ENCODE data around the gene TAF11L11. TPM values are rescaled to one million over a fixed set of nuclear protein-coding genes. Genes with fewer than 3 reads are reported as not detected.

TAF11L11 gene
- total and polyA plus RNA-seq, 2 experiments from 2014 or later, result not detected

Small RNA genes lying within 50 kb of the gene (small RNA-seq; reads per million reads assigned to genes)
- gene AC233724.1 (ENCODE audit: low read depth, low replicate concordance) (not detected), gene AC233724.2 (ENCODE audit: low read depth, low replicate concordance) (not detected), gene AC233724.3 (ENCODE audit: low read depth, low replicate concordance) (not detected), gene AC233724.4 (ENCODE audit: low read depth, low replicate concordance) (not detected), gene AC233724.6 (ENCODE audit: low read depth, low replicate concordance) (not detected), gene AC233724.7 (ENCODE audit: low read depth, low replicate concordance) (not detected)

Other genes with a start within 250 kb of the TAF11L11 start
- not detected in 2 replicates for gene TAF11L2, start 106.0 kb upstream of the TAF11L11 start, total RNA-seq (2014; rRNA removed; shearing (Covaris generic))
- not detected in 2 replicates for gene TAF11L2, start 106.0 kb upstream of the TAF11L11 start, polyA plus RNA-seq (2016; fragmentation: Nextera tagmentation; extraction: Ambion mirVana)
- gene TAF11L3, start 85.8 kb upstream of the TAF11L11 start, total RNA-seq (2014; rRNA removed; shearing (Covaris generic)), result not detected in 2 replicates
- not detected in 2 replicates for gene TAF11L3, start 85.8 kb upstream of the TAF11L11 start, polyA plus RNA-seq (2016; fragmentation: Nextera tagmentation; extraction: Ambion mirVana)
- not detected in 2 replicates for gene TAF11L4, start 82.4 kb upstream of the TAF11L11 start, total RNA-seq (2014; rRNA removed; shearing (Covaris generic))
- not detected in 2 replicates for gene TAF11L4, start 82.4 kb upstream of the TAF11L11 start, polyA plus RNA-seq (2016; fragmentation: Nextera tagmentation; extraction: Ambion mirVana)
- gene TAF11L5, start 78.9 kb upstream of the TAF11L11 start, total RNA-seq (2014; rRNA removed; shearing (Covaris generic)), result not detected in 2 replicates
- not detected in 2 replicates for gene TAF11L5, start 78.9 kb upstream of the TAF11L11 start, polyA plus RNA-seq (2016; fragmentation: Nextera tagmentation; extraction: Ambion mirVana)
- not detected in 2 replicates for gene TAF11L6, start 75.5 kb upstream of the TAF11L11 start, total RNA-seq (2014; rRNA removed; shearing (Covaris generic))
- gene TAF11L6, start 75.5 kb upstream of the TAF11L11 start, polyA plus RNA-seq (2016; fragmentation: Nextera tagmentation; extraction: Ambion mirVana), result not detected in 2 replicates
- not detected in 2 replicates for gene TAF11L7, start 18.4 kb upstream of the TAF11L11 start, total RNA-seq (2014; rRNA removed; shearing (Covaris generic))
- not detected in 2 replicates for gene TAF11L7, start 18.4 kb upstream of the TAF11L11 start, polyA plus RNA-seq (2016; fragmentation: Nextera tagmentation; extraction: Ambion mirVana)
- gene TAF11L8, start 13.2 kb upstream of the TAF11L11 start, total RNA-seq (2014; rRNA removed; shearing (Covaris generic)), result not detected in 2 replicates
- gene TAF11L8, start 13.2 kb upstream of the TAF11L11 start, polyA plus RNA-seq (2016; fragmentation: Nextera tagmentation; extraction: Ambion mirVana), result not detected in 2 replicates
- not detected in 2 replicates for gene TAF11L9, start 9.8 kb upstream of the TAF11L11 start, total RNA-seq (2014; rRNA removed; shearing (Covaris generic))
- not detected in 2 replicates for gene TAF11L9, start 9.8 kb upstream of the TAF11L11 start, polyA plus RNA-seq (2016; fragmentation: Nextera tagmentation; extraction: Ambion mirVana)
- not detected in 2 replicates for gene TAF11L10, start 6.4 kb upstream of the TAF11L11 start, total RNA-seq (2014; rRNA removed; shearing (Covaris generic))
- gene TAF11L10, start 6.4 kb upstream of the TAF11L11 start, polyA plus RNA-seq (2016; fragmentation: Nextera tagmentation; extraction: Ambion mirVana), result not detected in 2 replicates
- not detected in 2 replicates for gene TAF11L12, start 6.2 kb downstream of the TAF11L11 start, total RNA-seq (2014; rRNA removed; shearing (Covaris generic))
- not detected in 2 replicates for gene TAF11L12, start 6.2 kb downstream of the TAF11L11 start, polyA plus RNA-seq (2016; fragmentation: Nextera tagmentation; extraction: Ambion mirVana)
- gene TAF11L13, start 27.9 kb downstream of the TAF11L11 start, total RNA-seq (2014; rRNA removed; shearing (Covaris generic)), result not detected in 2 replicates
- gene TAF11L13, start 27.9 kb downstream of the TAF11L11 start, polyA plus RNA-seq (2016; fragmentation: Nextera tagmentation; extraction: Ambion mirVana), result not detected in 2 replicates
- gene TAF11L14, start 30.3 kb downstream of the TAF11L11 start, total RNA-seq (2014; rRNA removed; shearing (Covaris generic)), result not detected in 2 replicates
- not detected in 2 replicates for gene TAF11L14, start 30.3 kb downstream of the TAF11L11 start, polyA plus RNA-seq (2016; fragmentation: Nextera tagmentation; extraction: Ambion mirVana)